Measurements from ENCODE around the gene MMP14.
"Not testable (repeated sequence)": the region's sequence is repeated elsewhere in the genome, so short reads cannot be mapped to it uniquely, and the experiment has no call there.

The MMP14 gene

DNA sequence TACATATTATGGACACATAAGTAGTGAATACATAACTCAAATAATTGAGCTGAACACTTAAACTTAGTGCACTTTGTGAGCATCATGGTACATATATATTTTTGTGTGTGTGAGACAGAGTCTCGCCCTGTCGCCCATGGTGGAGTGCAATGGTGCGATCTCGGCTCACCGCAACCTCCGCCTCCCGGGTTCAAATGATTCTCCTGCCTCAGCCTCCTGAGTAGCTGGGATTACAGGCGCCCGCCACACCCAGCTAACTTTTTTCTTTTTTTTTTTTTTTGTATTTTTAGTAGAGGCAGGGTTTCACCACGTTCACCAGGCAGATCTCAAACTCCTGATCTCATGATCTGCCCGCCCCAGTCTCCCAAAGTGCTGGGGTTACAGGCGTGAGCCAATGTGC, 15.8 kb downstream of the MMP14 start:
- DNase-seq (ENCODE audit: low spot score in 2 of 2); H3K9me3 ChIP-seq; H3K4me3 ChIP-seq; H3K4me1 ChIP-seq; H3K36me3 ChIP-seq (replicated peaks); H3K27me3 ChIP-seq (ENCODE audit: low read depth): not testable (repeated sequence)
- in situ Hi-C loops (cut with MboI; ENCODE audit: low sequenced_read_pairs) = loop anchor here (25.0 kb wide), 1 partner anchor 465 kb away; no protein-coding TSS in a partner anchor

DNA sequence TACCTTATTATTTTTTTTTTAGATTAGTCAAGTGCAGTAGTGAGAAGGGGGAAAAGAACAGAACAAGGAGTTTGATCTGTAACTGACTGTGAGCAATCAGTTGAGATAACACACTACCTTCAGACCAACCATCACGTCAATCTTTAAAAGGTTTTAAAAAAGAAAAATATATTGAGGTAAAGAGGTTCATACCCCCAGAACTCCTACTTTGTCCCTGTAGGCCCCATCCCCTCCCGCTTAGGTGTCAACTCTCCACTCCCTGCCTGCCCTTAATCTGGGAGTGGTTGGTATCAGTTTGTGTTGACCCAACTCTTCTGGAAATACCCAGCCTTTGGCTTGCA, 16.2 kb downstream of the MMP14 start:
- in situ Hi-C loops (cut with MboI; ENCODE audit: low sequenced_read_pairs) = loop anchor here (25.0 kb wide), 1 partner anchor 465 kb away; no protein-coding TSS in a partner anchor
- no peak for DNase-seq (ENCODE audit: low spot score in 2 of 2)
- Histone ChIP-seq H3K36me3 (replicated peaks) (no peaks in the 10 kb centered on the region), H3K4me3 (no peak overlapping the region), H3K27me3 (ENCODE audit: low read depth) (no peaks in the 10 kb centered on the region), H3K4me1 (0 out of 2 replicates have a peak, but pooled peaks cover 2% of the 10 kb centered on the region), H3K9me3 (no peaks in the 10 kb centered on the region)

DNA sequence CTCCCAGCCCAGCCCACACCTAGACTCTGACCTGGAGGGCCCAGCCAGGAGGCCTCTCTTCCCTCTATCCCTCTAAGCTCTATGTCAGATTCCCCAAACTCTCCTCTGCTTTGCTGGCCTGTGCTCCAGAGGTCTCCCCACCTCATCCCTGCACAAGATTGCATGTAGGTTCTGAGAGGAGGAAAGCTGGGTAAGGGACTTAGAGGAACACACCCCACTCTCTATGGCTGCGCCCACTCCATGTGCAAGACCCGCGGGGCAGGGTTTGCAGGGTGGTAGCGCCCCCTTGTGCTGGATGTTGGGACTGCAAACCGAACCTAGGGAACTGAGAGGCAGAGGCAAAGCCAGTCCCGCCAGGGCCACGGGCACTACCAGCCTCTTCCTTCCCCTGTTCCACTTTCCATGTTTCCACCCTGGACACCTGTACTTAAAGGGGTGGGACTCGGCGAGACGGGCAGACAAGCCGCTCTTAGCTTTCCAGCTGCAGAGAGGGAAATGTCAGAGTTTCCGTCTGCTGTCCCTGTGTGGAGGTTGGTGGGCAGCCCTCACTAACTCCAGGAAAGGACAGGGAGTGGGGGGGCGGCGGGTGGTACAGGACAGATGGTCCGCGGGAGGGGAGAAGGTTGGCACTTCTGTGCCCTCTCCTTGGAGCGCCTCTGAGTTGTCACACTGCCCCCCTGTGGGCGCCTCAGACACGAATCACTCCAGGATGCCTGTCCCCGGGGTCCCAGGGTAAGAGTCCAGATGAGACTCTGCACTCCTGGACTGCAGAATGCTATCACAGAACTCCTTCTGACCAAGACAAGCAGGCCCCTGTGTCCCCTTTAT, 16.8 kb downstream of the MMP14 start:
- in situ Hi-C loops (cut with MboI; ENCODE audit: low sequenced_read_pairs) = loop anchor here (25.0 kb wide), 1 partner anchor 466 kb away; no protein-coding TSS in a partner anchor
- H3K27me3 ChIP-seq (ENCODE audit: low read depth) = no peaks in the 10 kb centered on the region
- peak overlapping the region; percentile 30 for H3K4me3 ChIP-seq
- 0 out of 2 replicates have a peak, but pooled peaks cover 2% of the 10 kb centered on the region for H3K4me1 ChIP-seq
- H3K9me3 ChIP-seq = no peaks in the 10 kb centered on the region
- DNase-seq (ENCODE audit: low spot score in 2 of 2) = peak; percentile 58 to 95
- no peaks in the 10 kb centered on the region for H3K36me3 ChIP-seq (replicated peaks)

DNA sequence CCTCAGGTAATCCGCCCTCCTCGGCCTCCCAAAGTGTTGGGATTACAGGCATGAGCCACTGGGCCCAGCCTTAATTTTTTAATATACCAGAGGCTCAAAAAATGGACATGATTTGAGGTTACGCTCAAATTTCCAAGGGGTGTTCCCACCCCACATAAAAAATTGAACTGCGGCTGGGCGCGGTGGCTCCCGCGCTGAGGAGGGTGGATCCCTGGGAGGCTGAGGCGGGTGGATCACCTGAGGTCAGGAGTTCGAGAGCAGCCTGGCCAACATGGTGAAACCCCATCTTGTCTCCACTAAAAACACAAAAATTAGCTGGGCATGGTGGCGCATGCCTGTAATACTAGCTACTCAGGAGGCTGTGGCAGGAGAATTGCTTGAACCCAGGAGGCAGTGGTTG, 17.9 kb downstream of the MMP14 start:
- not testable (repeated sequence) for DNase-seq (ENCODE audit: low spot score in 2 of 2); H3K4me3 ChIP-seq; H3K9me3 ChIP-seq; H3K36me3 ChIP-seq (replicated peaks); H3K27me3 ChIP-seq (ENCODE audit: low read depth); H3K4me1 ChIP-seq
- in situ Hi-C loops (cut with MboI; ENCODE audit: low sequenced_read_pairs) = loop anchor here (25.0 kb wide), 1 partner anchor 467 kb away; no protein-coding TSS in a partner anchor

DNA sequence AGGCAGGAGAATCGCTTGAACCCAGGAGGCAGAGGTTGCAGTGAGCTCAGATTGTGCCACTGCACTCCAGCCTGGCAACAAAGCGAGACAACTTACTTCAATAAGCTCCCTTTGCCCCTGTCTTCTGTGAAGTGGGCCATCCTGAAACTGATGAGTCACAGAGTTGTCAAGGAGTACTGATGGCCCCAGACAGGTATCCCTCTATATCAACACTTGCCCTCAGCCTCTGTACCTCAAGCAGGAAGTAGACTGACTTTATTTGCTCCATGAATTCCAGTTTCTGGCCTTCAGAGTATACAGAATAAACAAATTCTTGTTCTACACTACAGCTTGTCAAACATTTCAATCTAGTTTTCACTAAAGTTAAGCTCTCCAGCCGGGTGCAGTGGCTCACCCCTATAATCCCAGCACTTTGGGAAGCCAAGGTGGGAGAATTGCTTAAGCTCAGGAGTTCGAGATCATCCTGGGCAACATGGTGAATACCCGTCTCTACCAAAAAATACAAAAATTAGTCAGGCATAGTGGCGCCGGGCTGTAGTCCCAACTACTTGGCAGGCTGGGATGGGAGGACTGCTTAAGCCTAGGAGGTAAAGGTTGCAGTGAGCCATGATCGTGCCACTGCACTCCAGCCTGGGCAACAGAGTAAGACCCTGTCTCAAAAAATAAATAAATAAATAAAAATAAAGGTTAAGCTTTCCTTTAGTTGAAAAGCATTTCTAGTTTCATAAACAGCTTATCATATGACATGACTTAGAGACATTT, 18.8 kb downstream of the MMP14 start:
- Histone ChIP-seq H3K27me3 (ENCODE audit: low read depth) (no peaks in the 10 kb centered on the region), H3K36me3 (replicated peaks) (no peaks in the 10 kb centered on the region), H3K4me1 (0 out of 2 replicates have a peak, but pooled peaks cover 2% of the 10 kb centered on the region), H3K4me3 (no peak overlapping the region), H3K9me3 (no peaks in the 10 kb centered on the region)
- DNase-seq (ENCODE audit: low spot score in 2 of 2) = no peak
- in situ Hi-C loops (cut with MboI; ENCODE audit: low sequenced_read_pairs) = loop anchor here (5.0 to 25.0 kb wide), 2 partner anchors 298 to 468 kb away; no protein-coding TSS in a partner anchor

DNA sequence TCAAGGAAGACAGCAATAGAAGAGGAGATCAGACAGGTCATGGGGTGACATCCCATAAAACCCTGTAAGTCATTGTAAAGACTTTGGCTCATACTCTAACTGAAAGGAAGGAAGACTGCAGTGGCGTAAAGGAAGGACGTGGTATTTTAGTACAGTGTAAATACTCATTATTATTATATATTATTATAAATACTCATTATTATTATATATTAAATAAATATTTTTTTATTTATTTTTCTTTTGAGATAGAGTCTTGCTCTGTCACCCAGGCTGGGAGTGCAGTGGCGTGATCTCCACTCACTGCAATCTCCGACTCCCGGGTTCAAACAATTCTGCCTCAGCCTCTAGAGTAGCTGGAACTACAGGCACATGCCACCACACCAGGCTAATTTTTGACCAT, 20.0 kb downstream of the MMP14 start:
- in situ Hi-C loops (cut with MboI; ENCODE audit: low sequenced_read_pairs) = loop anchor here (5.0 to 25.0 kb wide), 2 partner anchors 299 to 469 kb away; no protein-coding TSS in a partner anchor
- Histone ChIP-seq H3K9me3 (no peaks in the 10 kb centered on the region), H3K27me3 (ENCODE audit: low read depth) (no peaks in the 10 kb centered on the region), H3K4me1 (0 out of 2 replicates have a peak, but pooled peaks cover 2% of the 10 kb centered on the region), H3K4me3 (no peak overlapping the region), H3K36me3 (replicated peaks) (no peaks in the 10 kb centered on the region)
- DNase-seq (ENCODE audit: low spot score in 2 of 2) = no peak

DNA sequence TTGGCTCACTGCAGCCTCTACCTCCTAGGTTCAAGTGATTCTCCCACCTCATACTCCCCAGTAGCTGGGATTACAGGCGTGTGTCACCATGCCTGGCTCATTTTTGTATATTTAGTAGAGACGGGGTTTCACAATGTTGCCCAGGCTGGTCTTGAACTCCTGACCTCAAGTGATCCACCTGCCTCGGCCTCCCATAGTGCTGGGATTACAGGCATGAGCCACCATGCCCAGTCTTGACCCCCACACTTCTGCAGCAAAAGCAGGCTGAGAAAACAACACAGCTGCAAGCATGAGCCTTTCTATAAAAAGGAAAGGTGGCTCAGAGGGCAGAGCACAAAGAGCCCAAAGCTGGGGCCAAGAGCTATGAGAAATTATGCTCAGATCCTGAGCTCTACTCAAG, 24.0 kb downstream of the MMP14 start:
- in situ Hi-C loops (cut with MboI; ENCODE audit: low sequenced_read_pairs) = loop anchor here (25.0 kb wide), 1 partner anchor 473 kb away; no protein-coding TSS in a partner anchor

DNA sequence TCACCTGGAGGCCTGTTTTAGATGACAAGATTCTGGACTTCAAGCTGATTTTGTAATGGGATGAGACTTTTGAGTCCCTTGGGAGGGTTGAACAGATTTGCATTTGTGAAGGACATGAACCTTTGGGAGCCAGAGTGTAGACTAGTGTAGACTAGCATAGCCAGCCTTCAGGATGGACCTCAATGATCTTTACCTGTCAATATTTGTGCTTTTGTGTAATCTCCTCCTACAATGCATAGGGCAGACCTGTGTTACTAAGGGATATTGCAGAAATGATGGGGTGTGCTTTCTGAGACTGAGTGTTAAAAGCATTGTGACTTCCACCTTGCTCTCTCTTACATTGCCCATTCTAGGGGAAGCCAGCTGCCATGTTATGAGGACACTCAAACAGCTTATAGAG, 25.3 kb downstream of the MMP14 start:
- H3K27me3 ChIP-seq (ENCODE audit: low read depth) = no peaks in the 10 kb centered on the region; the same call in 1 of the 2 replicates
- no peak for DNase-seq (ENCODE audit: low spot score in 2 of 2)
- no peaks in the 10 kb centered on the region for H3K4me1 ChIP-seq
- in situ Hi-C loops (cut with MboI; ENCODE audit: low sequenced_read_pairs) = loop anchor here (25.0 kb wide), 1 partner anchor 474 kb away; no protein-coding TSS in a partner anchor
- no peaks in the 10 kb centered on the region for H3K36me3 ChIP-seq (replicated peaks)
- H3K9me3 ChIP-seq = no peaks in the 10 kb centered on the region
- H3K4me3 ChIP-seq = no peak overlapping the region

More for the DNA sequence above, 24.0 kb downstream of the MMP14 start:
- not testable (repeated sequence) for H3K4me3 ChIP-seq; H3K36me3 ChIP-seq (replicated peaks); DNase-seq (ENCODE audit: low spot score in 2 of 2); H3K27me3 ChIP-seq (ENCODE audit: low read depth); H3K9me3 ChIP-seq; H3K4me1 ChIP-seq

DNA sequence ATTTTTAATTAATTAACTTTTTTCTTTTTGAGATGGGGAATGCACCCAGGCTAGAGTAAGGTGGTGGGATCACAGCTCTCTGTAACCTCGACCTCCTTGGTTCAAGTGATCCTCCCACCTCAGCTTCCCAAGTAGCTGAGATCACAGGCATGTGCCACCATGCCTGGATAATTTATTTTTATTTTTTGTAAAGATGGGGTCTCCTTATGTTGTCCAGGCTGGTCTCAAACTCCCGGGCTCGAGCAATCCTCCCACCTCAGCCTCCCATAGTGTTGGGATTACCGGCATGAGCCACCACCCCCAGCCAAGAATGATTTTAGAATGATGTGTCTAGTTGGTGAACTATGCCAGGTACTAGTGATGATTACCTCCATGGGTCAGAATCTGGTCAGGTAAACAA, 28.6 kb downstream of the MMP14 start:
- in situ Hi-C loops (cut with MboI; ENCODE audit: low sequenced_read_pairs) = loop anchor here (25.0 kb wide), 1 partner anchor 478 kb away; no protein-coding TSS in a partner anchor

DNA sequence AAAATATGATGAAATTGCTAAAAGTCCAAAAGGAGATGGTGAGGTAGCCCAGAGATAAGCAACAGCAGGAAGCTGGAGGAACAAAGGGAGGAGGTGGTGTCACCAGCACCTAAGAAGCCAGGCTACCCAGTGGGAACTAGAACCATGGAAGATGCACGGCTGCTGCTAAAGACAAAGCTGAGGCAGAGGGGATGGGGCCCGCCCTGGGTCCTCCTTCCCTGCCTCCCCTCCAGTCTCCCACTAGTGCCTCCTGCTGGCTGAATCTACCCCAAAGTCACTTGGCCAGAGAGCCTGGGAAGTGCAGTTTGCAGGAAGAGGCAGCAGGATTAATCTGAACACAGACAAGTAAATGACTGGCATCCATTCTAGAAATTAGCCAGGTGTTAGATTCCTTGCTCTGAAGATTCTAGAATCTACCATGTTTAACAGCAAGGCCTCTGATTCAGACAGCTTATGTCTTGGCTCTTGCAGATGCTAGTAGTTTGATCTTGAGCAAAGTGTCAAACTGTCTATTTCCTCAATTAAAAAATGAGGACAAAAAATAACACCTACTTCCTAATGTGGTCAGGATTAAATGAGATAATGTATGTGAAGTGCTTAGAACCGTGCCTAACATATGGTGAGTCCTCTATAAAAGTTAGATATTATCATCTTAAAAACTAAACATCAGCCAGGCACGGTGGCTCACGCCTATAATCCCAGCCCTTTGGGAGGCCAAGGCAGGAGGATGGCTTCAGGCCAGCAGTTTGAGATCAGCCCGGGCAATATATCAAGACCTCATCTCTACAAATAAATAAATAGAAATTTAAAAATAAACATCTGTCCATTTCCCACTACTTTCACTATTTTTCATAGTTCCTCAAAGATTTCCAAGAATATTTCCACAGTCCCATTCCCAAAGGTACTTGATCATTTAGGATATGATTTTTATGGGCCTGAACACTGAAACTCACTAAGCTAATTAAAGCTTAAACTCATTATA, 29.3 kb downstream of the MMP14 start:
- Histone ChIP-seq H3K36me3 (replicated peaks) (no peaks in the 10 kb centered on the region), H3K4me3 (no peak overlapping the region), H3K4me1 (peaks cover 5% of the 10 kb centered on the region), H3K27me3 (ENCODE audit: low read depth) (no peaks in the 10 kb centered on the region; the same call in 1 of the 2 replicates), H3K9me3 (no peaks in the 10 kb centered on the region)
- in situ Hi-C loops (cut with MboI; ENCODE audit: low sequenced_read_pairs) = loop anchor here (25.0 kb wide), 1 partner anchor 478 kb away; no protein-coding TSS in a partner anchor
- DNase-seq (ENCODE audit: low spot score in 2 of 2) = peak in 1 of 2 experiments; percentile 55

More for the DNA sequence above, 28.6 kb downstream of the MMP14 start:
- no peak overlapping the region for H3K4me3 ChIP-seq
- no peaks in the 10 kb centered on the region for H3K9me3 ChIP-seq
- no peaks in the 10 kb centered on the region for H3K4me1 ChIP-seq
- no peak for DNase-seq (ENCODE audit: low spot score in 2 of 2)
- no peaks in the 10 kb centered on the region; the same call in 1 of the 2 replicates for H3K27me3 ChIP-seq (ENCODE audit: low read depth)
- no peaks in the 10 kb centered on the region for H3K36me3 ChIP-seq (replicated peaks)

DNA sequence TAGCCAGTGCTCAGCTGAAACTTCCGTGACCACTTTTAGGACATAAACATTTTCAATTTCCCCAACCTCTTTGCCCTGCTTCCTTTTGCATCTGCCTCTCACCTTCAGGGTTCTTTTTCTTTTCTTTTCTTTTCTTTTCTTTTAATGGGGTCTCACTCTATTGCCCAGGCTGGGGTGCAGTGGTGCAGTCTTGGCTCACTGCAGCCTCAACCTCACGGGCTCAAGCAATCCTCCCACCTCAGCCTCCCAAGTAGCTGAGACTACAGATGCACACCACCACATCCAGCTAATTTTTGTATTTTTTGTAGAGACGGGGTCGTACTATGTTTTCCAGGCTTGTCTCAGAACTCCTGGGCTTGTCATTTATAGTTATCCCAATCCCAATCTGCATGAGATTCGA, 30.5 kb downstream of the MMP14 start:
- no peaks in the 10 kb centered on the region; the same call in 1 of the 2 replicates for H3K27me3 ChIP-seq (ENCODE audit: low read depth)
- no peak overlapping the region for H3K4me3 ChIP-seq
- in situ Hi-C loops (cut with MboI; ENCODE audit: low sequenced_read_pairs) = loop anchor here (25.0 kb wide), 1 partner anchor 480 kb away; no protein-coding TSS in a partner anchor
- peaks cover 8% of the 10 kb centered on the region for H3K4me1 ChIP-seq
- H3K9me3 ChIP-seq = no peaks in the 10 kb centered on the region
- no peak for DNase-seq (ENCODE audit: low spot score in 2 of 2)
- no peaks in the 10 kb centered on the region for H3K36me3 ChIP-seq (replicated peaks)

DNA sequence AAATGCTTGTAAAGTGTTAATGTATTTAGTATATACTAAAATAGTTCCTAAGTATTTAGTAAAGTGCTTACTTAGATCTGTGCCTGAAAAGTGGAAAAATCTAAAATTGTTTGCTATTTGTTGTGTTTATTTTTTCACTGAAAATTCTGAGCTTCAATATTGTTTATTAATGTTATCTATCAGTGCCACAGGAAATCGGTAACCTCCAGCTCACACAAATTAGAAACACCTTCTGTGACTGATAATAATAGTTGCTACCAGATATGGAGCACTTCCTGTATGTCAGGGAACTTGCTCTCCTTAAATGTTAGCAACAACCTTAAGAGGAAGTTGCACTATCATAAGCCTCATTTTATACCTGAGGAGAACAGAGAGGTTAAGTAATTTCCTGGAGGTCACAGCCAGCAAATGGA, 34.4 kb downstream of the MMP14 start:
- in situ Hi-C loops (cut with MboI; ENCODE audit: low sequenced_read_pairs) = loop anchor here (25.0 kb wide), 1 partner anchor 484 kb away; no protein-coding TSS in a partner anchor
- peaks cover 13% of the 10 kb centered on the region for H3K4me1 ChIP-seq
- no peak for DNase-seq (ENCODE audit: low spot score in 2 of 2)
- peak overlapping the region; percentile 74 for H3K4me3 ChIP-seq
- H3K27me3 ChIP-seq (ENCODE audit: low read depth) = no peaks in the 10 kb centered on the region
- H3K9me3 ChIP-seq = no peaks in the 10 kb centered on the region
- H3K36me3 ChIP-seq (replicated peaks) = peaks cover 7% of the 10 kb centered on the region; the same call in 1 of the 2 replicates

Measured in HAP-1 (cell line).